Thyroid gland (tissue), 4 donors: ENCODE measurements around the gene WNK1. TPM values are rescaled to one million over a fixed set of nuclear protein-coding genes. Genes with fewer than 3 reads are reported as not detected.

Experiments
- DNase-seq, 2 donors: peaks; one replicate each; pipeline ENCODE4 v3.0.0-alpha.2; 2019
- H3K27ac ChIP-seq, 3 donors: fragments of 200-600 bp; sonication (generic); 1 replicate in 2 of 3; 2 replicates in 1 of 3; pipeline ENCODE4 v1.5.1; 2016 to 2019; ENCODE audit warnings: mild to moderate bottlenecking in 1 of 3, moderate library complexity in 1 of 3
- H3K27me3 ChIP-seq: fragments of 200-600 bp; sonication (generic); one replicate; pipeline ENCODE4 v1.5.1; 2019
- H3K36me3 ChIP-seq, 2 donors: fragments of 200-600 bp; sonication (generic); one replicate each; pipeline ENCODE4 v1.5.1; 2016 to 2019
- H3K4me1 ChIP-seq, 2 donors: fragments of 200-600 bp; sonication (generic); one replicate each; pipeline ENCODE4 v1.5.1; 2017 to 2019
- H3K4me3 ChIP-seq, 3 donors: fragments of 200-600 bp; sonication (generic); replicated peaks in 1 of 3; 1 replicate in 2 of 3; 2 replicates in 1 of 3; pipeline ENCODE4 v1.5.1; 2016; ENCODE audit warnings: mild to moderate bottlenecking in 1 of 3
- H3K9me3 ChIP-seq: fragments of 200-600 bp; sonication (generic); one replicate; pipeline ENCODE4 v1.5.1; 2017
- CTCF ChIP-seq, 6 experiments: fragments of 200-600 bp in 3 of 6; fragments of 450-650 bp in 3 of 6; sonication (generic) in 3 of 6; IDR thresholded peaks; one replicate each; pipeline ENCODE4 v1.5.1; 2016 to 2019; ENCODE audit warnings: antibody characterized with exemption in 6 of 6, mild to moderate bottlenecking in 2 of 6, inconsistent platforms in 1 of 6, moderate library complexity in 1 of 6
- POLR2A ChIP-seq, 2 donors: fragments of 450-650 bp; IDR thresholded peaks; one replicate each; pipeline ENCODE4 v1.6.1; 2017; ENCODE audit warnings: antibody characterized with exemption in 2 of 2, mild to moderate bottlenecking in 2 of 2, moderate library complexity in 1 of 2
- WGBS, 2 donors: methylation state at CpG; one replicate each; pipeline ENCODE4 v1.1.5; 2017; 5-methylcytosine and 5-hydroxymethylcytosine counted together
- intact Hi-C: fragments of 100-400 bp; cut with DNase I; formaldehyde crosslinking; loops from one replicate; pipeline ENCODE4 v1.15.1; 2023
- total RNA-seq, 4 donors: library from RNA; depleted of rRNA; stranded (reverse); fragments of >200 nt; gene quantifications; one replicate each; pipeline ENCODE4 v1.2.3, GENCODE V29; 2016

WNK1 gene
- total RNA-seq, 4 donors from 2014 or later: 90.0 to 211 (median 109) TPM

- DNase-seq: no peak
Observed at GRCh38 chr12:778615-779014, 26.2 kb downstream of the WNK1 start.

GRCh38 chr12:779745-780734 lies 27.7 kb downstream of the WNK1 start:
- TF ChIP-seq POLR2A (IDR thresholded peaks at IDR 0.05) (no peak), CTCF (IDR thresholded peaks at IDR 0.05) (no peak)
- intact Hi-C loops: no loop called here
- Histone ChIP-seq H3K27ac (no peak overlapping the region), H3K9me3 (no peaks in the 10 kb centered on the region), H3K36me3 (no peaks in the 10 kb centered on the region), H3K27me3 (no peaks in the 10 kb centered on the region), H3K4me1 (peaks cover 11 to 18% of the 10 kb centered on the region in 2 donors), H3K4me3 (no peak overlapping the region)
- no peak for DNase-seq
- 45 to 58% methylated on average over 4 of the region's 4 CpGs for WGBS, 2 donors

More at GRCh38 chr12:778615-779014, 26.2 kb downstream of the WNK1 start:
- Histone ChIP-seq H3K9me3 (no peaks in the 10 kb centered on the region), H3K4me1 (peaks cover 15 to 29% of the 10 kb centered on the region in 2 donors), H3K27me3 (no peaks in the 10 kb centered on the region), H3K4me3 (no peak overlapping the region), H3K36me3 (no peaks in the 10 kb centered on the region), H3K27ac (no peak overlapping the region)
- 92% methylated on average over 6 of the region's 6 CpGs for WGBS, 2 donors
- intact Hi-C loops: no loop called here
- TF ChIP-seq POLR2A (IDR thresholded peaks at IDR 0.05): no peak
- no peak for TF ChIP-seq CTCF (IDR thresholded peaks at IDR 0.05)

GRCh38 chr12:780750-781379 lies 28.5 kb downstream of the WNK1 start:
- no peaks in the 10 kb centered on the region for H3K27me3 ChIP-seq
- TF ChIP-seq CTCF (IDR thresholded peaks at IDR 0.05): no peak
- no peak for TF ChIP-seq POLR2A (IDR thresholded peaks at IDR 0.05)
- intact Hi-C loops: no loop called here
- H3K27ac ChIP-seq: no peak overlapping the region
- no peaks in the 10 kb centered on the region for H3K9me3 ChIP-seq
- WGBS, 2 donors: 92% methylated on average over 2 of the region's 2 CpGs
- no peak overlapping the region for H3K4me3 ChIP-seq
- H3K4me1 ChIP-seq: peaks cover 11 to 18% of the 10 kb centered on the region in 2 donors
- DNase-seq: no peak
- H3K36me3 ChIP-seq: no peaks in the 10 kb centered on the region

GRCh38 chr12:785706-786105 lies 33.3 kb downstream of the WNK1 start:
- 95 to 99% methylated on average over 2 of the region's 2 CpGs for WGBS, 2 donors

More at GRCh38 chr12:785706-786105, 33.3 kb downstream of the WNK1 start:
- Histone ChIP-seq H3K9me3 (no peaks in the 10 kb centered on the region), H3K4me3 (no peak overlapping the region), H3K36me3 (no peaks in the 10 kb centered on the region), H3K27me3 (no peaks in the 10 kb centered on the region), H3K27ac (no peak overlapping the region), H3K4me1 (peaks cover 11 to 18% of the 10 kb centered on the region in 2 donors)
- TF ChIP-seq CTCF (IDR thresholded peaks at IDR 0.05) (no peak), POLR2A (IDR thresholded peaks at IDR 0.05) (no peak)
- intact Hi-C loops: no loop called here
- DNase-seq: no peak
